T-helper 22 cell (primary cell): ENCODE measurements around the gene ZNF212.
A peak's percentile ranks its signal among the peaks of the same experiment; 100 is the strongest.

Source experiments
- DNase-seq: peaks from one replicate; pipeline ENCODE4 v3.0.0-alpha.2; 2020; ENCODE audit warnings: low read depth

The ZNF212 gene

GRCh38 chr7:149239345-149240143 is at the start of gene ZNF212:
TSS of gene ZNF212 (plus strand) at chr7:149239651. CDS start at chr7:149239779, 128 bp downstream.
- peak; percentile 75 for DNase-seq

GRCh38 chr7:149191851-149192250 is 47.6 kb upstream of the ZNF212 start:
- DNase-seq = no peak

GRCh38 chr7:149194799-149195179 is 44.7 kb upstream of the ZNF212 start:
- DNase-seq = no peak

- DNase-seq = peak; percentile 45
These were observed 44.0 kb upstream of the ZNF212 start, which contains the start of gene ZNF282 for GRCh38 chr7:149195180-149196150. TSS of gene ZNF282 (plus strand) at chr7:149195546. CDS start at chr7:149195590, 44 bp downstream.

GRCh38 chr7:149196151-149196704 is 43.2 kb upstream of the ZNF212 start:
- DNase-seq = no peak

GRCh38 chr7:149196705-149197171 is 42.7 kb upstream of the ZNF212 start:
- no peak for DNase-seq

GRCh38 chr7:149197675-149198074 is 41.8 kb upstream of the ZNF212 start:
- DNase-seq = no peak

GRCh38 chr7:149198161-149198816 is 41.2 kb upstream of the ZNF212 start:
- no peak for DNase-seq

- DNase-seq = no peak
These were observed 40.0 kb upstream of the ZNF212 start for GRCh38 chr7:149199234-149199995.

GRCh38 chr7:149202831-149203231 is 36.6 kb upstream of the ZNF212 start:
- no peak for DNase-seq

- no peak for DNase-seq
These were observed 33.6 kb upstream of the ZNF212 start for GRCh38 chr7:149205690-149206381.

GRCh38 chr7:149207324-149208035 is 32.0 kb upstream of the ZNF212 start:
- DNase-seq = no peak

GRCh38 chr7:149209518-149210269 is 29.8 kb upstream of the ZNF212 start:
- peak; percentile 20 for DNase-seq

- no peak for DNase-seq
These were observed 28.9 kb upstream of the ZNF212 start for GRCh38 chr7:149210551-149210950.

- no peak for DNase-seq
These were observed 25.3 kb upstream of the ZNF212 start for GRCh38 chr7:149214020-149214720.

- no peak for DNase-seq
These were observed 23.0 kb upstream of the ZNF212 start for GRCh38 chr7:149216402-149216801.

GRCh38 chr7:149217570-149217969 is 21.9 kb upstream of the ZNF212 start:
- DNase-seq = no peak
